GM12891 (cell line): ENCODE data around the gene FBXL17.

Experiments
- POLR2A ChIP-seq: IDR thresholded peaks from 2 replicates; pipeline ENCODE4 v1.6.1; 2011; ENCODE audit warnings: low read depth, low read length, control low read depth
- POLR2AphosphoS5 ChIP-seq: IDR thresholded peaks from 2 replicates; pipeline ENCODE4 v1.6.1; 2011; ENCODE audit warnings: low read depth, low read length, control low read depth

- TF ChIP-seq POLR2AphosphoS5 = no peak
- TF ChIP-seq POLR2A = no peak
These were observed 496.3 kb downstream of the FBXL17 start for GRCh38 chr5:107885601-107886000.
